H1 (cell line): Measurements from ENCODE around the gene CCDC63. TPM values are rescaled to one million over a fixed set of nuclear protein-coding genes. Genes with fewer than 3 reads are reported as not detected.

Experiments
- CTCF ChIA-PET: fragments of 300-600 bp; sonication (Branson Sonifier 250); formaldehyde crosslinking; loops from one replicate; lab custom pipeline; 2021; ENCODE audit not compliant: partially characterized antibody; lab: Charles Lee
- POLR2A ChIA-PET: fragments of 300-600 bp; sonication (Branson Sonifier 250); formaldehyde crosslinking; loops from one replicate; lab custom pipeline; 2021; ENCODE audit warnings: inconsistent platforms; ENCODE audit not compliant: partially characterized antibody; lab: Charles Lee
- DNase-seq, 2 experiments: peaks; one replicate each; pipeline versions ENCODE4 v3.0.0 to v3.0.0-alpha.2; 2010 to 2022; ENCODE audit warnings: low spot score in 2 of 2, low read depth in 1 of 2, mixed read lengths in 1 of 2
- FAIRE-seq: peaks from 2 replicates; lab custom pipeline; 2011; peaks lifted over from hg19 to GRCh38; lab: Jason Lieb, UNC
- H2AFZ ChIP-seq: 2 replicates; pipeline ENCODE4 v1.8.1; 2012; ENCODE audit warnings: low read length, inconsistent platforms
- H2AK5ac ChIP-seq: 2 replicates; pipeline ENCODE4 v1.6.1; 2013; ENCODE audit warnings: low read depth, low read length
- H2BK120ac ChIP-seq: replicated peaks from 2 replicates; pipeline ENCODE3; 2013; ENCODE audit warnings: low read depth, low read length, inconsistent platforms
- H2BK12ac ChIP-seq: 2 replicates; pipeline ENCODE4 v1.6.1; 2013; ENCODE audit warnings: low read depth, low read length
- H2BK15ac ChIP-seq: 2 replicates; pipeline ENCODE4 v1.6.1; 2013; ENCODE audit warnings: low read length
- H2BK20ac ChIP-seq: 2 replicates; pipeline ENCODE4 v1.6.1; 2013; ENCODE audit warnings: low read length
- H2BK5ac ChIP-seq: 2 replicates; pipeline ENCODE4 v1.6.1; 2013; ENCODE audit warnings: low read depth, low read length
- H3K14ac ChIP-seq: 2 replicates; pipeline ENCODE4 v1.6.1; 2013; ENCODE audit warnings: inconsistent platforms; ENCODE audit not compliant: insufficient read length
- H3K18ac ChIP-seq: 2 replicates; pipeline ENCODE4 v1.6.1; 2013; ENCODE audit warnings: low read length; ENCODE audit errors: extremely low read depth
- H3K23ac ChIP-seq: 2 replicates; pipeline ENCODE4 v1.6.1; 2013; ENCODE audit warnings: inconsistent platforms; ENCODE audit not compliant: insufficient read length
- H3K23me2 ChIP-seq: 2 replicates; pipeline ENCODE4 v1.6.1; 2013; ENCODE audit warnings: low read depth, low read length
- H3K27ac ChIP-seq: 2 replicates; pipeline ENCODE4 v1.6.1; 2011; ENCODE audit warnings: low read depth, low read length, inconsistent platforms
- H3K27me3 ChIP-seq, 4 experiments: replicated peaks in 1 of 4; 1 replicate in 1 of 4; 2 replicates in 3 of 4; pipeline versions ENCODE4 v1.6.1 to v1.8.1; 2011 to 2013; ENCODE audit warnings: low read length in 3 of 4, mild to moderate bottlenecking in 3 of 4, inconsistent platforms in 2 of 4, mixed read lengths in 2 of 4, moderate library complexity in 1 of 4; ENCODE audit not compliant: control insufficient read depth in 3 of 4, insufficient read depth in 3 of 4; ENCODE audit errors: extremely low read depth in 1 of 4
- H3K36me3 ChIP-seq, 4 experiments: 2 replicates each; pipeline versions ENCODE4 v1.6.1 to v1.8.1; 2011 to 2013; ENCODE audit warnings: mild to moderate bottlenecking in 4 of 4, low read length in 3 of 4, moderate library complexity in 2 of 4, control low read depth in 1 of 4, inconsistent platforms in 1 of 4; ENCODE audit not compliant: insufficient read depth in 4 of 4, control insufficient read depth in 2 of 4
- H3K4ac ChIP-seq: replicated peaks from 2 replicates; pipeline ENCODE3; 2013; ENCODE audit warnings: low read length, low read depth, mixed read lengths, inconsistent platforms; ENCODE audit not compliant: insufficient read length
- H3K4me1 ChIP-seq, 4 experiments: replicated peaks in 1 of 4; 1 replicate in 1 of 4; 2 replicates in 3 of 4; pipeline versions ENCODE4 v1.6.1 to v1.8.1; 2011 to 2013; ENCODE audit warnings: low read length in 3 of 4, inconsistent platforms in 2 of 4, mixed read lengths in 1 of 4; ENCODE audit not compliant: insufficient read depth in 4 of 4, control insufficient read depth in 3 of 4
- H3K4me2 ChIP-seq, 2 experiments: 2 replicates each; pipeline versions ENCODE4 v1.6.1 to v1.8.1; 2011 to 2013; ENCODE audit warnings: low read depth in 2 of 2, low read length in 2 of 2, control low read depth in 1 of 2, inconsistent platforms in 1 of 2, mild to moderate bottlenecking in 1 of 2; ENCODE audit not compliant: insufficient read depth in 1 of 2
- H3K4me3 ChIP-seq, 4 experiments: fragments of 200-600, 300-600 bp in 1 of 4; sonication (generic), shearing (Covaris generic), sonication (Bioruptor Twin) in 1 of 4; 2 replicates each; pipeline versions ENCODE4 v1.5.1 to v1.8.1; 2011 to 2016; ENCODE audit warnings: low read length in 4 of 4, low read depth in 3 of 4, control low read depth in 2 of 4, inconsistent platforms in 2 of 4, mild to moderate bottlenecking in 2 of 4, mixed read lengths in 1 of 4, moderate library complexity in 1 of 4; ENCODE audit not compliant: insufficient read depth in 2 of 4; ENCODE audit errors: extremely low read depth in 1 of 4
- H3K56ac ChIP-seq: replicated peaks from 2 replicates; pipeline ENCODE3; 2013; ENCODE audit warnings: low read depth, mild to moderate bottlenecking, mixed read lengths, low read length, inconsistent platforms; ENCODE audit not compliant: insufficient read length
- H3K79me1 ChIP-seq: 2 replicates; pipeline ENCODE4 v1.6.1; 2013; ENCODE audit warnings: low read depth, low read length, control low read depth
- H3K79me2 ChIP-seq, 2 experiments: 2 replicates each; pipeline versions ENCODE4 v1.6.1 to v1.8.1; 2012 to 2013; ENCODE audit warnings: low read length in 2 of 2, mild to moderate bottlenecking in 2 of 2, inconsistent platforms in 1 of 2; ENCODE audit not compliant: insufficient read depth in 2 of 2, control insufficient read depth in 1 of 2
- H3K9ac ChIP-seq, 4 experiments: replicated peaks in 1 of 4; 1 replicate in 1 of 4; 2 replicates in 3 of 4; pipeline versions ENCODE4 v1.6.1 to v1.8.1; 2011 to 2013; ENCODE audit warnings: low read depth in 3 of 4, low read length in 3 of 4, control low read depth in 2 of 4, mild to moderate bottlenecking in 2 of 4, moderate library complexity in 2 of 4, inconsistent platforms in 1 of 4; ENCODE audit errors: extremely low read depth in 1 of 4
- H3K9me3 ChIP-seq, 2 experiments: 2 replicates each; pipeline versions ENCODE4 v1.6.1 to v1.8.1; 2012 to 2013; ENCODE audit warnings: mild to moderate bottlenecking in 2 of 2, moderate library complexity in 2 of 2, control low read depth in 1 of 2, inconsistent platforms in 1 of 2, low read depth in 1 of 2, low read length in 1 of 2, mixed read lengths in 1 of 2; ENCODE audit not compliant: insufficient read depth in 2 of 2
- H4K20me1 ChIP-seq, 2 experiments: replicated peaks in 1 of 2; 2 replicates each; pipeline versions ENCODE3 to v1.8.1; 2011 to 2013; ENCODE audit warnings: inconsistent platforms in 2 of 2, low read length in 2 of 2, mild to moderate bottlenecking in 1 of 2; ENCODE audit not compliant: insufficient read depth in 2 of 2, control insufficient read depth in 1 of 2
- H4K5ac ChIP-seq: 2 replicates; pipeline ENCODE4 v1.6.1; 2013; ENCODE audit warnings: low read length, low read depth, mixed read lengths, inconsistent platforms; ENCODE audit not compliant: insufficient read length
- H4K8ac ChIP-seq: 2 replicates; pipeline ENCODE4 v1.8.0; 2013; ENCODE audit warnings: mild to moderate bottlenecking, moderate library complexity, low read length, inconsistent platforms; ENCODE audit not compliant: insufficient read depth; ENCODE audit errors: extremely low read depth
- H4K91ac ChIP-seq: replicated peaks from 2 replicates; pipeline ENCODE3; 2013; ENCODE audit warnings: low read length, mixed read lengths, inconsistent platforms; ENCODE audit not compliant: insufficient read length
- CEBPB ChIP-seq: IDR thresholded peaks from 2 replicates; pipeline ENCODE4 v1.6.1; 2012; ENCODE audit warnings: low read depth, low read length
- EGR1 ChIP-seq: IDR thresholded peaks from 2 replicates; pipeline ENCODE4 v1.6.1; 2011; ENCODE audit warnings: low read depth, low read length, borderline replicate concordance
- KDM5A ChIP-seq: fragments of 200-600 bp; IDR thresholded peaks from 2 replicates; pipeline ENCODE4 v1.7.1; 2012; ENCODE audit warnings: mild to moderate bottlenecking, low read length, inconsistent platforms, mixed read lengths
- SIN3A ChIP-seq, 2 experiments: IDR thresholded peaks in 1 of 2; conservative IDR thresholded peaks in 1 of 2; 2 replicates each; pipeline ENCODE4 v1.6.1; 2011 to 2012; ENCODE audit warnings: low read length in 2 of 2, improper control_type of control experiment in 1 of 2, low read depth in 1 of 2, mild to moderate bottlenecking in 1 of 2
- WGBS, 2 experiments: shearing (Covaris generic) in 1 of 2; methylation state at CpG; one replicate each; pipeline versions ENCODE4 v1.1.6 to v1.1.7; 2013 to 2015; ENCODE audit warnings: low lambda C conversion rate in 2 of 2, mixed read lengths in 2 of 2, inconsistent platforms in 1 of 2, low coverage in 1 of 2, missing lambda C conversion rate in 1 of 2; ENCODE audit not compliant: insufficient replicate concordance in 2 of 2, insufficient coverage in 1 of 2, insufficient read length in 1 of 2; ENCODE audit errors: extremely low coverage in 1 of 2, missing lambda C conversion rate in 1 of 2; 5-methylcytosine and 5-hydroxymethylcytosine counted together
- polyA plus RNA-seq, 7 experiments: library from polyadenylated mRNA; depleted of rRNA in 3 of 7; stranded (reverse) in 5 of 7; unstranded in 2 of 7; fragments of >200 nt in 5 of 7; fragments of 200-250 nt in 2 of 7; gene quantifications; 1 replicate in 5 of 7; 2 replicates in 1 of 7; 4 replicates in 1 of 7; pipeline versions ENCODE4 v1.2.1 to v1.2.3, GENCODE V29; 2011 to 2013; ENCODE audit warnings: missing spikeins in 2 of 7, mixed read lengths in 2 of 7
- total RNA-seq: library from RNA; stranded (reverse); fragmentation: NEBNext Ultra II Directional; extraction: Animal tissue kit (Norgen Biotek cat#: 25700); gene quantifications from 2 replicates; pipeline ENCODE4 v1.2.1, GENCODE V29; 2021

The CCDC63 gene
- total and polyA plus RNA-seq, 2 of the 8 experiments (the other 6 are each of a cell fraction or from before 2014, with no cell fraction given), result 0.42 to 0.93 TPM

GRCh38 chr12:110903511-110903910 is 56.7 kb downstream of the CCDC63 start:
- Histone ChIP-seq H3K4me1 (no peaks in the 10 kb centered on the region), H2BK12ac (no peak overlapping the region), H3K79me1 (no peaks in the 10 kb centered on the region), H3K27ac (no peak overlapping the region), H3K4me3 (no peak overlapping the region), H3K4ac (no peak overlapping the region), H3K9ac (no peak overlapping the region), H4K20me1 (no peaks in the 10 kb centered on the region), H3K23me2 (no peaks in the 10 kb centered on the region), H3K23ac (no peak overlapping the region), H2BK20ac (no peak overlapping the region), H3K14ac (no peak overlapping the region), H2BK15ac (no peak overlapping the region), H4K91ac (no peak overlapping the region), H3K18ac (no peak overlapping the region), H3K27me3 (peaks cover 0 to 2% (median 0%) of the 10 kb centered on the region in 4 experiments; a peak in 1 of 7 replicates), H4K5ac (no peak overlapping the region), H3K79me2 (no peaks in the 10 kb centered on the region), H2BK5ac (no peak overlapping the region), H3K56ac (no peak overlapping the region), H2AFZ (no peak overlapping the region), H2BK120ac (no peak overlapping the region), H2AK5ac (no peak overlapping the region), H4K8ac (no peak overlapping the region), H3K9me3 (0 out of 4 replicates have a peak, but pooled peaks cover 0 to 2% of the 10 kb centered on the region in 2 experiments), H3K36me3 (no peaks in the 10 kb centered on the region), H3K4me2 (no peak overlapping the region)
- TF ChIP-seq EGR1, result no peak
- TF ChIP-seq SIN3A (conservative IDR thresholded peaks at IDR 0.05 in 1 of 2, IDR thresholded peaks at IDR 0.05 in 1 of 2; ENCODE audit: low read depth in 1 of 2, low read length in 2 of 2), result no peak
- TF ChIP-seq KDM5A, result no peak
- TF ChIP-seq CEBPB, result no peak
- CTCF ChIA-PET, result interaction anchor here (1.4 kb wide), 1 partner anchor 9 kb away, joined by 5 read pairs; no protein-coding TSS in a partner anchor
- WGBS, 2 experiments, result 91% methylated on average over 4 of the region's 4 CpGs; no CpG with 5 or more reads in 1 of the 2 experiments
- POLR2A ChIA-PET, result no interaction called here
- no peak for FAIRE-seq
- no peak for DNase-seq
